AG09319 (cell line): ENCODE data around the gene MGLL.

Experiments used
- DNase-seq: peaks from one replicate; pipeline ENCODE4 v3.0.0-alpha.2; 2010; ENCODE audit warnings: low read depth; ENCODE audit errors: extremely low read depth
- TF ChIP-seq, protein P1 (sequence below): IDR thresholded peaks from 2 replicates; pipeline ENCODE4 v1.5.1; 2011; ENCODE audit warnings: low read depth, mild to moderate bottlenecking, inconsistent platforms, low read length, moderate library complexity

Gene MGLL

GRCh38 chr3:127794972-127795371 is 27.3 kb downstream of the MGLL start:
- TF ChIP-seq, protein P1, sequence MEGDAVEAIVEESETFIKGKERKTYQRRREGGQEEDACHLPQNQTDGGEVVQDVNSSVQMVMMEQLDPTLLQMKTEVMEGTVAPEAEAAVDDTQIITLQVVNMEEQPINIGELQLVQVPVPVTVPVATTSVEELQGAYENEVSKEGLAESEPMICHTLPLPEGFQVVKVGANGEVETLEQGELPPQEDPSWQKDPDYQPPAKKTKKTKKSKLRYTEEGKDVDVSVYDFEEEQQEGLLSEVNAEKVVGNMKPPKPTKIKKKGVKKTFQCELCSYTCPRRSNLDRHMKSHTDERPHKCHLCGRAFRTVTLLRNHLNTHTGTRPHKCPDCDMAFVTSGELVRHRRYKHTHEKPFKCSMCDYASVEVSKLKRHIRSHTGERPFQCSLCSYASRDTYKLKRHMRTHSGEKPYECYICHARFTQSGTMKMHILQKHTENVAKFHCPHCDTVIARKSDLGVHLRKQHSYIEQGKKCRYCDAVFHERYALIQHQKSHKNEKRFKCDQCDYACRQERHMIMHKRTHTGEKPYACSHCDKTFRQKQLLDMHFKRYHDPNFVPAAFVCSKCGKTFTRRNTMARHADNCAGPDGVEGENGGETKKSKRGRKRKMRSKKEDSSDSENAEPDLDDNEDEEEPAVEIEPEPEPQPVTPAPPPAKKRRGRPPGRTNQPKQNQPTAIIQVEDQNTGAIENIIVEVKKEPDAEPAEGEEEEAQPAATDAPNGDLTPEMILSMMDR = no peak

GRCh38 chr3:127794402-127794801 is 27.9 kb downstream of the MGLL start:
- DNase-seq = no peak
- TF ChIP-seq, protein P1 = no peak

More at GRCh38 chr3:127794972-127795371, 27.3 kb downstream of the MGLL start:
- DNase-seq = no peak

DNA sequence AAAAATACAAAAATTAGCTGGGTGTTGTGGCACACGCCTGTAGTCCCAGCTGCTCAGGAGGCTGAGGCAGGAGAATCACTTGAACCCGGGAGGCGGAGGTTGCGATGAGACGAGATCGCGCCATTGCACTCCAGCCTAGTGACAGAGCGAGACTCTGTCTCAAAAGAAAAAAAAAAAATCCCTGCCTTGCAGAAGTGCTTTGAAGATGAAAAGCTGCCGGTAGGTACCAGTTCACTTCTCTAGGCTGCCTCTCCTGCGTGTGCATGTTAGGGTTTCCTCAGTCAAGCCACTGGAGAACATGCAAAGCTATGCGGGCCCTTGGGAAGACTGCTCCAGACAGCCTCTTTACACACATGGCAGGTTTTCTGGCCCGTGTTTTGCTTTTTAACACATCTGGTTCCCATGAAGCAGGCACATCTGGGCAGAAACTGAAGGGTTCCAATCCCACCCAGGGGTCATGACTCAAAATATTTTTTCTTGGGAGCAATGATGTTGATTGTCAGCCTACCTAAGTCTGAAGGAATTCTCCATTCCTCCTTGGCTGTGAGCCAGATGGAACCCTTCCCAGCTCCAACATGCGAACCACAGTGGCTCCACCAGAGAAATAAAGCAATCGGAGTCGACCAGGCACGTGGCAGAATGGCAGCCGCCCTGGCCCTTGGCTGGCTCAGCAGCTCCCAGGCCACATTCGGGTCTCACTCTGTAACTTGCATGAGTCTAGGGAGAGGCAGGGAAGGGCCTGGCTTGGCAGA is 29.6 kb downstream of the MGLL start:
- TF ChIP-seq, protein P1 = no peak
- DNase-seq = peak; percentile 96

DNA sequence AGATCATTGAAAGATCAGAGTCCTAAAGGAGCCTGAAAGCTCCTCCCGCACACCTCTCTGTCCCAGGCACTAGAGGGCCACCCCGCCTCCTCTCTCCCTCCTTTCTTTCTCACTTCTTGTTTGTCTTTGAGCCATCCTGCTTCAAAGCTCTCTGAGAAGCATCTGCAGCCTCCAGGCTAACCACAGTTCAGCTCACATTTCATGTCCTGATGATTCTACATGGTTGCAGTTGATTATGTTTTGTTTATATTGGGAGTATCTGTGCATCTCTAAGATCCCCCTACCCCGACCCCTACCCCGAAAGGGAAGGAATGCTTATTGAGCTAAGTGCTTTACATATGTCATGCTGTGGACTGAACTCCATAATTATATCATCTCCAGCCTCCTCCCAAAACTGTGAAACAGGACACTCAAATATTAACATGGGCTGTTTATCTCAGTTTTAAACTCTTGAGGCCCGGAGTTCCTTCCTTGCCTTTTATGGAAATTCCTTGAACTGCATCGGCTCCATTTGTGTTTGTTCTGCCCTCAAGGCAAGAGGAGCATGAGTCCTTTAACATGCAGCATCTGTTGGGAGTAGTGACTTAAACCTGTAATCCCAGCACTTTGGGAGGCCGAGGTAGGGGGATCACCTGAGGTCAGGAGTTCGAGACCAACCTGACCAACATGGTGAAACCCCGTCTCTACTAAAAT is 30.9 kb downstream of the MGLL start:
- peak; percentile 70 for DNase-seq
- TF ChIP-seq, protein P1 = peak; percentile 33

GRCh38 chr3:127790882-127791183 is 31.5 kb downstream of the MGLL start:
- no peak for DNase-seq

DNA sequence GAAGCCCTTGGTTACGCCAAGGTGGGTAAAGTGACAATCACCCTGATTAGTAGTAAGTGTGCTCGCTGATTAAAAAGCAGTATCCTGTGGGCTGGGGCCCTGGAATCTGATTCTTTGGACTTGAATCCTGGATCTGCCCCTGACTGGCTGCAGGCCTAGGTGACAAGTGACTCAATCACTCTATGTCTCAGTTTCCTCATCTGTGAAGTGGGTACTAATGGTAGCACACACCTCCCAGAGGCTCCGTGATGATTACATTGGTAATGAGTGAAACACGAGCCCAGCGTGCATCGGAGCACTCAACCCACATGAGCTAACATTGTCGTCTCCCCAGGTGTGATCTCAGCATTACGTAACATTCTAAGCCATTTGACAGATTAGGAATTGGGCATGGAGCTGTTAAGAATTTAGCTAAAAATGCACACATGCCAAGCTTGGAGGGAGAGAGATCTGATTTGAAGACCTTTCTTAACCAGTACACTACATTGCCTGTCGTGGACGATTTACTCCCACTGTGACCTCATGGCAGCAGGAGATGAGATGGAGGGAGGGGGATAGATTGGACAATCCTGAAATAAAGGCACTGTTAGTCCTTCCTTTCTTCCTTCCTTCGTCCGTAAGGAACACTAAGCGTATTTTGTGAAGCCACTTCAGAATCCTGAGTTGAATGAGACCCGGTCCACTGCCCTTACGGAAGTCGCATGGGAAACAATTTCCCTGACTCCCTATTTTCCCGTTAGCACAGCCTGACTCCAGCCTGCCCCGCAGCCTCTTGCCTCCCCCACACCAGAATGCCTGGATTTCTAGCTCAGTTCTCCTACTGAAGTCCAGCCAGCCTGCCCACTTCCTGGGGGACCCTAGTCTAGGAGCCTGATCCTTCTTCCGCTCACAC is 32.1 kb downstream of the MGLL start:
- TF ChIP-seq, protein P1 = no peak
- DNase-seq = no peak

More at GRCh38 chr3:127790882-127791183, 31.5 kb downstream of the MGLL start:
- TF ChIP-seq, protein P1 = no peak
